Measurements from ENCODE around the gene PARP12. TPM values are rescaled to one million over a fixed set of nuclear protein-coding genes. Genes with fewer than 3 reads are reported as not detected.

Gene PARP12
- polyA plus RNA-seq, 1 donor (not counting 4 experiments of a cell fraction or from before 2014, with no cell fraction given), result 66.0 TPM

DNA sequence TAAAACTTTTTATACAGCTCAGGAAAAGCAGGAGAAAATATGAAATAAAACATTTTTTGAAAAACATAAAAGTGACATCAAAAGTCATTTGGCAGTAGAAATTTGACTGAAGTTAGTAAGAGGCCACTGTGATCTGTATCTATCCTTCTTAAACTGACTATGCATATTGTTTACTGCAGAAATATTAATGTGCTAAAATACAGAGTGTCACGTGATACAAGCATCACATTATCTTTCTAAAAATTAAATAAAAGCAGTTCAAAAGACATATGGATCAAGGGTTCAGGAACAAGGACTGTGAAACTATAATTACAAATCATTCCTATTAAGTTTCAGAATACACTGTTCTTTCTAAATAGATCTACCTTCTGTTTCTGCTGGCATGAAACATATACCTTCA, 33.7 kb downstream of the PARP12 start:
- H4K20me1 ChIP-seq (ENCODE audit: control insufficient read depth, extremely low read depth, insufficient read depth, low read length), result no peaks in the 10 kb centered on the region
- no peaks in the 10 kb centered on the region for H3K79me2 ChIP-seq (ENCODE audit: control insufficient read depth, insufficient read depth, low read length)
- no peak overlapping the region for H3K4me2 ChIP-seq (ENCODE audit: control insufficient read depth, extremely low read depth, insufficient read depth, low read depth, low read length)
- FAIRE-seq (no peak), DNase-seq (ENCODE audit: low read depth, low spot score) (no peak)
- no peak overlapping the region for H2AFZ ChIP-seq (ENCODE audit: control insufficient read depth, low read length)
- dilution Hi-C loops (cut with MboI; ENCODE audit: extremely low pct_ligation_motif_present, low sequenced_read_pairs), result no loop called here
- no peaks in the 10 kb centered on the region for H3K9me1 ChIP-seq (ENCODE audit: control insufficient read depth, extremely low read depth, insufficient read depth, low read length)
- no peak for TF ChIP-seq EZH2 (IDR thresholded peaks at IDR 0.05; ENCODE audit: low read length)
- TF ChIP-seq, protein P1, sequence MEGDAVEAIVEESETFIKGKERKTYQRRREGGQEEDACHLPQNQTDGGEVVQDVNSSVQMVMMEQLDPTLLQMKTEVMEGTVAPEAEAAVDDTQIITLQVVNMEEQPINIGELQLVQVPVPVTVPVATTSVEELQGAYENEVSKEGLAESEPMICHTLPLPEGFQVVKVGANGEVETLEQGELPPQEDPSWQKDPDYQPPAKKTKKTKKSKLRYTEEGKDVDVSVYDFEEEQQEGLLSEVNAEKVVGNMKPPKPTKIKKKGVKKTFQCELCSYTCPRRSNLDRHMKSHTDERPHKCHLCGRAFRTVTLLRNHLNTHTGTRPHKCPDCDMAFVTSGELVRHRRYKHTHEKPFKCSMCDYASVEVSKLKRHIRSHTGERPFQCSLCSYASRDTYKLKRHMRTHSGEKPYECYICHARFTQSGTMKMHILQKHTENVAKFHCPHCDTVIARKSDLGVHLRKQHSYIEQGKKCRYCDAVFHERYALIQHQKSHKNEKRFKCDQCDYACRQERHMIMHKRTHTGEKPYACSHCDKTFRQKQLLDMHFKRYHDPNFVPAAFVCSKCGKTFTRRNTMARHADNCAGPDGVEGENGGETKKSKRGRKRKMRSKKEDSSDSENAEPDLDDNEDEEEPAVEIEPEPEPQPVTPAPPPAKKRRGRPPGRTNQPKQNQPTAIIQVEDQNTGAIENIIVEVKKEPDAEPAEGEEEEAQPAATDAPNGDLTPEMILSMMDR (optimal IDR thresholded peaks at IDR 0.05 in 1 of 3, IDR thresholded peaks at IDR 0.05 in 1 of 3, conservative IDR thresholded peaks at IDR 0.05 in 1 of 3; ENCODE audit: extremely low read depth in 1 of 3, insufficient read depth in 2 of 3, low read length in 3 of 3), result no peak
- no peak overlapping the region for H3K9ac ChIP-seq (ENCODE audit: control insufficient read depth, extremely low read depth, insufficient read depth, low read length)
- no peak overlapping the region for H3K27ac ChIP-seq (ENCODE audit: control insufficient read depth, insufficient read depth, low read length)
- peaks cover 17% of the 10 kb centered on the region for H3K4me1 ChIP-seq (ENCODE audit: control insufficient read depth, extremely low read depth, insufficient read depth, low read length)
- H3K4me3 ChIP-seq (ENCODE audit: control insufficient read depth in 2 of 3, extremely low read depth in 1 of 3, insufficient read depth in 2 of 3, low read depth in 1 of 3, low read length in 3 of 3), result no peak overlapping the region
- H3K36me3 ChIP-seq (ENCODE audit: control insufficient read depth in 2 of 2, extremely low read depth in 1 of 2, insufficient read depth in 2 of 2, low read length in 2 of 2), result peaks cover 14 to 16% of the 10 kb centered on the region in 2 experiments
- no peaks in the 10 kb centered on the region for H3K9me3 ChIP-seq (ENCODE audit: control insufficient read depth, low read depth, low read length)
- no peaks in the 10 kb centered on the region for H3K27me3 ChIP-seq (ENCODE audit: control insufficient read depth, extremely low read depth, insufficient read depth, low read length)

DNA sequence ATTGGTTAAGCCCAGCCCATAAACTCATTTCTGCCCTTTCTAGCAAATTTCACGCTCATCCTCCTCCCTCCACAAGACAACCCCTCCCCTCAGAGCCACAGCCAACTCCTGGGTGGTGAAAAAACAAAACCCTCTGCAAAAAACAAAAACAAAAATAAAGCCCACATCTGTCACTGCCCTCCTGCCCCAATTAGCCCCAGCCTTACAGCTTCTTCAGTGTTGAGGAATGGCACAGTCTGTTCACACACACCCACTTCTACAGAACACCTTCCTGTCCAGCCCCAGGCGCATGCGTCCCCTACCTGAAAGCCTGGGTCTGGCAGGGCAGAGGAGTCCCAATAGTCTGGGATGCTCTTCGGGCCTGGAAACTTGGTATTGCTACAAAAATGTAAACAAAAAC, 34.4 kb downstream of the PARP12 start:
- Histone ChIP-seq H3K4me1 (ENCODE audit: control insufficient read depth, extremely low read depth, insufficient read depth, low read length) (peaks cover 11% of the 10 kb centered on the region), H3K9me3 (ENCODE audit: control insufficient read depth, low read depth, low read length) (no peaks in the 10 kb centered on the region), H3K9me1 (ENCODE audit: control insufficient read depth, extremely low read depth, insufficient read depth, low read length) (no peaks in the 10 kb centered on the region), H3K79me2 (ENCODE audit: control insufficient read depth, insufficient read depth, low read length) (no peaks in the 10 kb centered on the region), H3K9ac (ENCODE audit: control insufficient read depth, extremely low read depth, insufficient read depth, low read length) (no peak overlapping the region), H3K27me3 (ENCODE audit: control insufficient read depth, extremely low read depth, insufficient read depth, low read length) (no peaks in the 10 kb centered on the region), H2AFZ (ENCODE audit: control insufficient read depth, low read length) (no peak overlapping the region), H3K27ac (ENCODE audit: control insufficient read depth, insufficient read depth, low read length) (no peak overlapping the region), H3K36me3 (ENCODE audit: control insufficient read depth in 2 of 2, extremely low read depth in 1 of 2, insufficient read depth in 2 of 2, low read length in 2 of 2) (peaks cover 14 to 19% of the 10 kb centered on the region in 2 experiments), H3K4me3 (ENCODE audit: control insufficient read depth in 2 of 3, extremely low read depth in 1 of 3, insufficient read depth in 2 of 3, low read depth in 1 of 3, low read length in 3 of 3) (no peak overlapping the region), H3K4me2 (ENCODE audit: control insufficient read depth, extremely low read depth, insufficient read depth, low read depth, low read length) (no peak overlapping the region), H4K20me1 (ENCODE audit: control insufficient read depth, extremely low read depth, insufficient read depth, low read length) (no peaks in the 10 kb centered on the region)
- no peak for DNase-seq (ENCODE audit: low read depth, low spot score)
- TF ChIP-seq, protein P1 (optimal IDR thresholded peaks at IDR 0.05 in 1 of 3, IDR thresholded peaks at IDR 0.05 in 1 of 3, conservative IDR thresholded peaks at IDR 0.05 in 1 of 3; ENCODE audit: extremely low read depth in 1 of 3, insufficient read depth in 2 of 3, low read length in 3 of 3), result no peak
- dilution Hi-C loops (cut with MboI; ENCODE audit: extremely low pct_ligation_motif_present, low sequenced_read_pairs), result no loop called here
- no peak for FAIRE-seq

Data from keratinocyte (primary cell).